HL-60/S4 (cell line): ENCODE data around the gene NPAS1.
"Not testable (repeated sequence)": the region's sequence is repeated elsewhere in the genome, so short reads cannot be mapped to it uniquely, and the experiment has no call there.

Experiments used
- in situ Hi-C: fragments of 300-500 bp; cut with MboI; formaldehyde crosslinking; loops from 2 replicates; pipeline ENCODE4 v1.14.3; 2022; ENCODE audit warnings: low sequenced_read_pairs

NPAS1 gene

DNA sequence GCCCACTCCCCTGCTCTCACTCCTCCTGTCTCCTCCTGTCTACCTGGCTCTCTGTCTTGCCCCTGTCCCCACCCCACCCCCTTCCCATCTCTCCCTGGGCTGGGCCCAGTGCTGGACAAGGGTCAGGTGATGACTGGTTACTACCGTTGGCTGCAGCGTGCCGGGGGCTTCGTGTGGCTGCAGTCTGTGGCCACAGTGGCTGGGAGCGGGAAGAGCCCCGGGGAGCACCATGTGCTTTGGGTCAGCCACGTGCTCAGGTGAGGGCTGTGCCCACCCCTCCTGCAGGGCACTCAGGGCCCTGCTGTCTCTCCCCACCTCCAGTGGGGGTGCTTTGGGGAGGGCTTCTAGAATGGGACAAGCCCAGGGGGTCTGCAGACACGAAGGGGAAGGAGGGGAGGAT is 21.2 kb downstream of the NPAS1 start:
- in situ Hi-C loops, result no loop called here

DNA sequence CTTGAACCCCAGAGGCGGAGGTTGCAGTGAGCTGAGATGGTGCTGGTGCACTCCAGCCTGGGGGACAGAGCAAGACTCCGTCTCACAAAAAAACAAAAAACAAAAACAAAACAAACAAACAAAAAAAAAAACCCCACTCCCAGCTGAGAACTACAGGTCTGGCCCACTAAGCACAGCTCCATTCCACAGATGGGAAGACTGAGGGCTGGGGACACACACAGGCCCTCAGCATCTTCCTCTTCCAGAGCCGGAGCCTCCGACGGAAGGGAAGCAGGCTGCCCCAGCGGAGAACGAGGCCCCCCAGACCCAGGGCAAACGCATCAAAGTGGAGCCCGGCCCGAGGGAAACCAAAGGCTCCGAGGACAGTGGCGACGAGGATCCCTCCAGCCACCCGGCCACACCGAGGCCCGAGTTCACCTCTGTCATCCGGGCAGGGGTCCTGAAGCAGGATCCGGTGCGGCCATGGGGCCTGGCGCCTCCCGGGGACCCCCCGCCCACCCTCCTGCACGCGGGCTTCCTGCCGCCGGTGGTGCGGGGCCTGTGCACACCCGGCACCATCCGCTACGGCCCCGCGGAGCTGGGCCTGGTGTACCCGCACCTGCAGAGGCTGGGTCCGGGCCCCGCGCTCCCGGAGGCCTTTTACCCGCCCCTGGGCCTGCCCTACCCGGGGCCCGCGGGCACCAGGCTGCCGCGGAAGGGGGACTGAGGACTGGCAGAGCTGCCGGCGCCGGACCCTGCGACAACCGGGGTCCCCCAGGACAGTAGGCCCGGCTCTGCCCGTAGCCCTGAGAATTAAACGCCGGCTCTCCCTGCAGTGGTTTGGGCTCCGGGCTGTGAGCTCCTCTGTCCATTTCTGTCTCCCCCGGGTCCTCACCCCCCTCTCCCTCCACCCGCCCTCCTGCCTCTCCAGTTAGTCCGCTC is 25.6 kb downstream of the NPAS1 start:
- in situ Hi-C loops, result no loop called here

DNA sequence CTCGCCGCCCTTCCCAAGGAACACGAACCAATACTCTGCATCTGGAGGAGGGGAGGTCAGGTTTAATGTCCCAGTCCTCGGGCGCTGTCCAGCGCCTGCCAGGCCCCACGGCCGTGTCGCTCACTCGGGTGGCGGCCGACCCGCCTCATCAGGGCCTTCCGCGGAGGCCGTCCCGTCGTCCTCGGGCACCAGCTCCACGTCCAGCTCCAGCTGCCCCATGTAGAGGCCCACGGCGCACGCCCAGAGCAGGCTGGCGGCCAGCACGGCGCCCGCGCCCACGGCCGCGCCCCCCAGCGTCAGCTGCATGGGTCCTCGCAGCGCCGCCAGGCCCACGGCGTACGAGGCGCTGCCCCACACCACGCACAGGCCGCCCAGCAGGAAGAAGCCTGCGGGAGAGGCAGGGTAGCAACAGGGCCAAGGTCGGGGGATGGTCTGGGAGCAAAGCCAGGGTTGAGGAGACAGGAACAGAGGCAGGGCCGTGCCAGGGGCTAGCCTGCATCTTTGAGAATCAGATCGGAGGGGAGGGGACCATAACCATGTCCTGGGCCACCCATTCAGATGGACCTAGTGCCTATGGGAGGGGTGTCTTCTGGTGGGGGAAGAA is 26.3 kb downstream of the NPAS1 start:
- in situ Hi-C loops, result no loop called here

DNA sequence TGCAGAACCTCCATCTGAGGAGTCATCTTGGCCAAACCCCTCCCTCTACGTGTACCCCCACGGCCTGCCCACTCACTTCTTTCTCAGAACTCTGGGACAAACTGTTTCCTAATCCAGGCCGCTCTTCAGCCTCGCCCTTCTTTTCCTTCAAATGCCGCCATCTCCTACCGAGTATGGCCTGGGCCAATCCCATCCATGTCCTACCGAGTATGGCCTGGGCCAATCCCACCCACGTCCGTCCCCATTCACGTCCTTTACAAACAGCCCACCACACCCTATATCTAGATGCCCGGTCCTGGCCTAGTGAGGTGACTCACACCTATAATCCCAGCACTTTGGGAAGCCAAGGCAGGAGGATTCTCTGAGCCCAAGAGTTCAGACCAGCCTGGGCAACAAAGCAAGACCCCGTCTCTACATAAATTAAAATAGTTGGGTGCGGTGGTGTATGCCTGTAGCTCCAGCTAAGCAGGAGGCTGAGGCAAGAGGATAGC is 27.7 kb downstream of the NPAS1 start:
- in situ Hi-C loops, result no loop called here

DNA sequence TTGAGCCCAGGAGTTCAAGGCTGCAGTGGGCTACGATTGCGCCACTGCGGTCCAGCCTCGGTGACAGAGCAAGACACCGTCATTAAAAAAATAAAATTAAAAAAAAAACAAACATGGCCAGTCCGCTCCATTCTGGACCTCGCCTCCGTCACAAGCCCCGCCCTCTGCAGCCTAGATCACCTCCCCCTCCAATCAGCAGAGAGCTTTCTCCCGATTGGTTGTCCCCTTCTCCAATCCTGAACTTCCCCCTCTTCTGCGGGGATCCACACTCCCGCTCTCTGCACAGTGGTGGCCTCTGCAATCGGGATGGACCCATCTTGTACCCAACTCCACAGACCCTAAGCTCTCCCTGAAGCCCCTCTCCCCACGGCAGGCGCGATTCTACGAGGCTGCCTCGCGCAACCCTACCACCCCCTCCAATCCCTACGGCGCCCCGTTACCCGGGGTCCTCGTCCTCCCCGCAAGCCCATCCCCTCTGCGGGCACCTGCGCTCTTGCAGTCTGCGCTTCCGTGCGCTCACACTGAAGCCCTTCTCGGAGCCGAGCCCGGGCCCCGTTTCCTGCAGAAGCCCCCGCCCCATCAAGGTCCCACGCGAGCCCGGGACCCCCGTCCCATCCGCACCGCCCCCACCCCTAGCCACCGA is 28.2 kb downstream of the NPAS1 start:
- in situ Hi-C loops, result no loop called here

DNA sequence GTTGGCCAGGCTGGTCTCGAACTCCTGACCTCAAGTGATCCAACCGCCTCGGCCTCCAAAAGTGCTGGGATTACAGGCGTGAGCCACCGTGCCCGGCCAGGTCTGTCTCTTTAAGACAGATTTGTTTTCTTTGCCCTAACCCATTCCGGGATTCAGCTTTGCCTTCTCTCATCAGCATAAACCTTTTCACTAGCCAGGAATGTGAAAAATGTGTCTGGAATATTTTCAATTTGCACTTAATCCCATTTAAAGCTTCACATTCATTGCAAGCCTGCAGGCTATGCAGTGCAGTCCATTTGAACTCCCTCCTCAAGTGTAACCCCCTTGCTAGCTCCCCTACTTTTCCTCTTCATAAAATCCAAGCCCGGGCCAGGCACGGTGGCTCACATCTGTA is 29.7 kb downstream of the NPAS1 start:
- in situ Hi-C loops, result no loop called here

DNA sequence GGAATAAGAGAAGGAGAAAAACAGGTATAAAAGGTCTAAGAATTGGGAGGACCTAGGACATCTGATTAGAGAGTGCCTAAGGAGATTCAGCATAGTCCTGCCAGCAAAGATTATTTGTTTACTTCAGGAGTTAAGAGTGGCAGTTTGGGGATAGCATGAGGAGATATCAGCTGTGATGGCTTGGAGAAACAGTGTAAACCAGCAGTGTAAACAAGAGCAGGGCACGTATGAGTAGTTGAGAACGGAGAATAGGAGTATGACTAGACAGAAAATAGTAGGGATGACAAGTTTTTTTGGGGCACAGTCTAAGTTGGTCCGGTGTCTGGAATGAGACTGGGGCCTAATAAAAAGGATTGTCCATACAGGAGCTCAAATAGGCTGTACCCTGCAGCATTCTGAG is 30.9 kb downstream of the NPAS1 start:
- in situ Hi-C loops, result not testable (repeated sequence)

DNA sequence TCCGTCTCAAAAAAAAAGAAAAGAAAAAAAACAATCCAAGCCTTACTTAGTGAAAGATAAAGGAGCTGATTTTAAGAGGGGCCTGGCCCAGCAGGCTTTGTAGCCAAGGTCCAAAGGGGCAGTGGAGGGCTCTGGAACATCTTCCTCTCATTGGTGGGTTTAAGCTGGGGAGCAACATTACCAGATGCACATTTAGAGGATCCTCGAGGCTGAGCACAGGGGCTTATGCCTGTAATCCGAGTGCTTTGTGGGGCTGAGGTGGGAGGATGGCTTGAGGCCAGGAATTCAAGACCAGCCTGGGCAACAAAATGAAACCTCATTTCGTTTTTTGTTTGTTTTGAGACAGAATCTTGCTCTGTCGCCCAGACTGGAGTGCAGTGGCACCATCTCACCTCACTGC is 36.8 kb downstream of the NPAS1 start:
- in situ Hi-C loops, result no loop called here

DNA sequence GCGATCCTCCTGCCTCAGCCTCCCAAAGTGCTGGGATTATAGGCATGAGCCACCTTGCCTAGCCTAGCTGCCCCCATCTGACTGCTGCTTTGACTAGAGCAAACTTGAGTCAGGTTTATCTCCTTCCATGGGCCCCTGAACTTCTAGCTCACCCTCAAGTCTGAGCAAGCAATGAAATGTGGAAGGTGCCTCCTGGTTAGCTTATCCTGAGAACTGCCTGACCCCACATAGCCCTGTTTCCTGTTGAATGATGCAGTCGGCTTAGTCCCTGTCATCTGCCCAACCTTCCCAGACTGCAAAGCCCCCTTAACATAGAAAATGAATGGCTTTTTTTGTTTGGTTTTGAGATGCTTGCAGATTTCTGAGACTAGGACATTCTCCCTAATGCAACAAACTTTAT is 37.7 kb downstream of the NPAS1 start:
- in situ Hi-C loops, result no loop called here

DNA sequence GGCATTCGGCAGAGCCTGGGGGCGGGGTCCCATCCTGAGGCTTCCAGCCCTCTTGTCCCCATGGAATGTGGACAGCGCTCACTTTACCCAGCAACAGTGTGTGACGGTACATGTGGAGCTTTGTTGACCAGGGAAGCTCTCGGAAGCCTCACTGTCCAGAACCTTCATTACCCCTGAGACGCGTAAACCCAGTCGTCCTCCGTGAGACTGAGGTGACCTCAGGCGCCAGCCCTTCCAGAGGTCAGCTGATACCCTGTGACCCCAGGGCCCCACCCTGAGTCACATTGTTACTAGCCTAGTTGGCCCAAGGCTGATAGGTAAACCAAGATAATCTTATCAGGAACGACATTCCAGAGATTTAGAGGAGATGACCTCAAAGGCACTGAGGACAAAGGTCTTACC is 39.0 kb downstream of the NPAS1 start:
- in situ Hi-C loops, result no loop called here

DNA sequence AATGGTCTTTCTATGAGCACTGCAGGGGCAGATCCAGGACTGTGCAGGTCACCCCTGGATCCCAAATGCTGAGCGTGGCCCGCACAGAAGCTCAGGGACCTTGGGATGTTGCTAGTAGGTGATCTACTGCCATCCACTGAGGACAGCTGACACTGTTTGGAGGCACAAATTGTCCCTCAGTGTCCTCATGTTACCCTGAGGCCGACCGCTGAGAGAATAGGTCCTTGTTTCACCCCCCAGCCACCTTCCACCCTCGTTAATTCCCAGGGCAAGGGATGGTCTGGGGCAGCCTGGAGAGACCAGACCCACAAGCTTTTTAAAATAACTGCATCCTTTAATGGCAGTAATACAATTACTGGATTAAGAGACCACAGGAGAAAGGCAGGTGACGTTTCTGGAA is 44.2 kb downstream of the NPAS1 start:
- in situ Hi-C loops, result no loop called here

DNA sequence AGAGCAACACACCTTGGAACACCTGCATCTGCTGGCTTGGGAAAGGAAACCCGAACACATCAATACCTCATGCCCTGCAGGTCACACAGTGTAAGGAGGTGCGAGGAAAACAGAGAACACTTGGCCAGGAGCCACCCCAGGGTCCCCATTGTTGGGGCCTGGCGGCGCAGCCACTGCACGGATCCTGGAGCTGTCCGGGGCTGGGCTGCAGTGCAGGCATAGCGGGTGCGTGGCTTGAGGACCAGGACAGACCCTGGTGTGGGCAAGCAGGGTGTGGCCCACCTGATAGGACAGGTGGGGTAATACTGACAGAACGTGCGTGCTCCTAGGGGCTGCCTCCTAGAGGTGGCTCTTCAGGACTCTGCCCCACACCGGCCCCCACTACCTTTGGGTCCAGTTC is 45.6 kb downstream of the NPAS1 start:
- in situ Hi-C loops, result no loop called here

DNA sequence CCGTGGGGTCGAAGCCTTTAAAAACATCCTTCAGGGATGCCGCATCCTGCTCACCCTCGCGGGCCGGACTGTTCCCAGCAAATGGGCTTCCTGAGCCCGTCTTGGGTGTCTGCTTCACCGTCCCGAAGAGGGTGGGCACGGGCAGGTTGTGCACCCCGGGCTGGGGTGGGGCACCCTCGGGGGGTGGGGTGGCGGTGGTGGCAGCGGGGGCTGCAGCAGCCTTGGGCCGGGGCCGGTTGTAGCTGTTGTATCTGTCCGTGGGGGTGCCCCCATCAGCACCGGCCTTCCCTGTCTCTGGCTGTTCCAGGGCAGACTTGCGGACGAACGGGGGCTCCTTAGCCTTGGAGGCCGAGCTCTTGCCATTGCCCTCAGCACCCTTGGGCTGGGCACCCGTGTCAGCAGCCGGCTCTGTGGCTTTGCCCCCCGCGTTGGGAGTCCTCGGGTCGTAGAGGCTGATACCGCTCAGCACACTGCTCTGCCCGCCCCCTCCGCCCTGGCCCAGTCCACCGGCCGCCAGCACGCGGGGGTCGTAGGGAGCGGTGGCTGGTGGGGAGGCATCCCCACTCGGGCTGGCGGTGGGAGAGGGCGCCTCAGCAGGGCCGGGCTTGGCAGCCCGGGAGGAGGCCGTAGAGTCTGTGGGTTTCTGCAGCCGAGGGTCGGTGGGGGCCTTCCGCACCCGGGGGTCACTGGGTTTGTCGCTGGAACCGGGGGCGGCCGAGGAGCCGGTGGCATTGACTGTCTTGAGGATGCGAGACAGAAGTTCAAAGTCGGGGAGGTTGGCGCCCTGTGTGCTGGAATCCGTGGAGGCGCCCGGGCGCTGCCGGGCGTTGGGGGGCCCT is 47.0 kb downstream of the NPAS1 start:
- in situ Hi-C loops, result no loop called here

DNA sequence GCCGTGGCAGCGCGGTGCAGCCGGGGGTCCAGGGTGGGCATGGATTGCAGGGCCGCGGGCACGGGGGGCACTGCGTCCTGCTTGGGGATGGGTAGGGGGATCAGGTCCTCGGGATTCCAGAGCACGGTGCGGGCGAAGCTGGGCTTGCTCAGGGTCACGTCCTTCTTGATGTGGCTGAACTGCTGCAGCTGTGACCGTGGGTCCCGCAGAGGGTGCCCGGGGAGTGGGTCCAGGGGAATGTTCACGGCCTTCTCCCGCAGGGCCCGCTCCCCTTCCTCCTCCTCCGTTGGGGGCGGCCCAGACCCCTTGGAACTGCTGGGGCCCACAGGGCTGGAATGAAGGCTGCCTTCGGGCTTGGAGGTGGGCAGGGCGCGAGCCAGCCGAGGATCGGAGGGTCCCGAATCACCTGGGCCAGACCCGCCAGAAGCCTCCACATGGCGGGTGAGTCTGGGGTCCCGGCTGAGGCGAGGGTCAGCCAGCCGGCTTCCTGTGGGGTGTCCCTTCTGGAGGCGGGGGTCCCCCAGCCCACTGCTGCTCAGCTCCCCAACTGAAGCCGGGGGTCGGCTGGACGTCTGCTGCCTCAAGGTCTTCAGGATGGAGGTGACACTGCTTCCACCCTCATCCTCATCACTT is 47.7 kb downstream of the NPAS1 start:
- in situ Hi-C loops, result no loop called here

DNA sequence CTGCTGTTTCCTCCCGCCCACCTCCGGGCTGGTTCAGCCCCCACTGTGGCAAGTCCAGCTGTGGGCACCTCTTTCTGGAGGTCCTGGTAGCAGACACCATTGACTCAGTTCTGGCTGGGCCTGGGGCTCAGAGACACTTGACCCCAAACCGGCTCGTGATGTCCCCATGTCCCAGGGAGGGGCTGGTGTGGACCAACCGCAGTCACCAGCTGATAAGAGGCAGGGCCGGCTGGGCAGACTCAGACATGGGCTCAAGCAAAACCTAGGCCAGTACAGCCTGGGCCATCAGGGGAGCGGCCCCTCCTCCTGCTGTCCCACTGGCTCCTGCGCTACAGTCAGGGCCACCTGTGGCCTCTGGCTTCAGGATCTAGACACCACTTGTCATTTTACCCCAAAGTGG is 48.6 kb downstream of the NPAS1 start:
- in situ Hi-C loops, result no loop called here

DNA sequence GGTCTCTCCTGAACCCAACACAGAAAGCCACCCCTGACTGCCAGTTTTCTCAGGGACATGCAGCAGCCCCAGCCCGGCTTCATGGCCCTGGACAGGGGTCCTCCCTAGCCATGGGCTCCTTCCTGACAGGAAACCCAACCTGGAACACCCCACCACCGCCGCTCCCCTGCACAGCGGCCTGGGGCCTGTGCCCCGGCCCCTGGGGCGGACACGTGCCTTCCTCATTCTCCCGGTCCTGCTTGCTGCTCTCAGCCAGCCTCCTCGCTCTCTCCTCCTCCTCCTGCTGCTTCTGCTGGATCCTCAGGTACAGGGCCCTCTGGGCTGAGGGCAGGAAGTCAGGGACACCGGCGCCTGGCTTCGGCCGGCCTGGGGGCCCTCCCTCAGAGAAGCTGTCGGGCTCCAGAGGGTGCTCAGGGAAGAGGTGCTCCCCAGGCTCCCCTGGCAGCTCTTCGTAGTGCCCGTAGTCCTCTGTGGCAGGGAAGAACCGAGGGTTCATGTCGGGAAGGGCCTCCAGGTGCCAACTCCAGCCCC is 49.3 kb downstream of the NPAS1 start:
- in situ Hi-C loops, result no loop called here

DNA sequence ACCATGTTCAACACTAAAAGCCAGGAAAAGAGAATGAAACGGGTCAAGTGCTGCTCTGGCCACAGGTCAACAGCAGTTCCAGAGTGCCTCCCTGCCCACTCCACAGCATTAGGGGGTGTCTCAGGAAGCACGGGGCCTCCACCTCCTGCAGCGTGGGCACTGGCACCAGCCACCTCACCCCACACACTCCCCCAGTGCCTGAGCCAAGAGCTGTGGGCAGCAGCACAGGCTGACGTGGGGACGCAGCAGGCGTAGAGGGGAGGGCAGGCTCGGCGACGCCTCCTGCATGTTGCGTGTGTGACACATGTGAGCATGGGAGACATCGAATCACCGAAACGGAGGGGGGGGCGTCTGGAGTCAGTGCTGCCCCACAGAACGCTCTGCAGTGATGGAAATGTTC is 50.2 kb downstream of the NPAS1 start:
- in situ Hi-C loops, result loop anchor here (10.0 kb wide), 1 partner anchor 175 kb away; no protein-coding TSS in a partner anchor

DNA sequence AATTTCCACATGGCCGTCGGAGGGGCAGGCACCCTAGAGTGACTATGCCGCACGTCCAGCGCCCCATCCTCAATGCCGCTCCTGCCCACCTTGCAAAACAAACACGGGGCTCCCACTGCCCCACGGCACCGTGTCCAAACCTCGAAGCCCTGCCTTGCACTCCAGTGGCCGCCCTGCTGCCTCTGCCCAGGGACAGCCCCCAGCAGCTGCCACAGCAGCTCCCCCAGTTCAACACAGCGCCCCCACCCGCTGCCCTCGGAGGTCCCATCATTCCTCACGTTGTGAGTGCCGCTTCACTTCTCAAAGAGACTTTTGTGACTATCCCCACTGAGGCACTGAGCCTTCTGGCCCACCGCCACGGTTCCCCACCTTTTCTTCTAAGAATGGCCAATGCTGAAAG is 51.1 kb downstream of the NPAS1 start:
- in situ Hi-C loops, result loop anchor here (10.0 kb wide), 1 partner anchor 174 kb away; no protein-coding TSS in a partner anchor

DNA sequence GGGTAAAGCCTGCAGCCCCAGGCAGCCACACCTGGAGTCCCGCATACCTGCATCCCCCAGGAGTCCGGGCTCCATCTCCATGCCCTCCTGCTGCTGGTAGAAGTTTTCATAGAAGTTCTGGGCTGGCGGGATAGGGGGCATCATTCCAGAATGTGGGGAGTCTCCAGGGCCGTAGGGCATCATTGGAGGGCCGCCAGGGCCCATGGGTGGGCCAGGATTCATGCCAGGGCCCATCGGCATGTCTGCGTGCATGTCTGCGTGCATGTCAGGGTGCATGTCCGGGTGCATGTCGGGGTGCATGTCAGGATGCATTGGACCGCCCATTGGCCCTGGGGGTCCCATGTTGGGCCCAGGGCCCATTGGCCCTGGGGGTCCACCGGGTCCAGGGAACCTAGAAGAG is 52.1 kb downstream of the NPAS1 start:
- in situ Hi-C loops, result loop anchor here (10.0 kb wide), 1 partner anchor 173 kb away; no protein-coding TSS in a partner anchor

DNA sequence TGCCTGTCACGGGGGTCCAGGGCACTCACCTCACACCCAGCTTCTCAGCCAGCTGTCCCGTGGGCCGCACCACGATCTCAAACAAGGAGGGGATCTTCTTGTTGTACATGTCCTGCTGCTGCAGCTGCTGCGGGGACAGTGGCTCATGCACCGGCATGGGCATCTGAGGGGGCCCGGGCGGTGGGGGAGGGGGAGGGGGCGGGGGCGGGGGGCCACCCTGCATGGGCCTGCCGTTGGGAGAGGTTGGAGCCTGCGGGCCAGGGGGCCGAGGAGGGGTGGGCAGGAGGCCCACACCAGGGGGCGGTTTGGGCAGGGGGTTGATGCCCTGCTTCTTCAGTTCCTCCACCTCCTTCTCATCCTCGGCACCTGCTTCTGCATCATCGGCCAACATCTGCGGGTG is 52.7 kb downstream of the NPAS1 start:
- in situ Hi-C loops, result loop anchor here (10.0 kb wide), 1 partner anchor 172 kb away; no protein-coding TSS in a partner anchor
